ENCODE measurements around the gene CDK5. TPM values are rescaled to one million over a fixed set of nuclear protein-coding genes. Genes with fewer than 3 reads are reported as not detected.

Gene CDK5
- total and polyA plus RNA-seq, 2 donors (not counting 1 experiment from before 2014, with no cell fraction given): 8.2 to 8.4 TPM

DNA sequence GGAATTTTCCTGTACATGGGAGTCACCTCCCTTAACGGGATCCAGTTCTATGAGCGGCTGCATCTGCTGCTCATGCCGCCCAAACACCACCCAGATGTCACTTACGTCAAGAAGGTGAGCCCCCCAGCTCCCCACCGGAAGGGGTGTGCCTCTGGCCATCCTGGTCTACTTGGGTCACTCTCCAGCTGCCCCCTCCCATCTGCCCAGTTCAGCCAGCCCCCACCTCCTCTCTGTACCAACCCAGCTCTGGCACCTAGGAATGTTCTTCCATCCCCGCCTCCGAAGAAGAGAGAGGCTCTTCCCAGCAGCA is 17.9 kb upstream of the CDK5 start:
- Mint-ChIP-seq H3K4me3 (no peak overlapping the region), H3K9me3 (ENCODE audit: insufficient read depth) (no peaks in the 10 kb centered on the region), H3K27me3 (no peaks in the 10 kb centered on the region), H3K27ac (no peak overlapping the region), H3K4me1 (peaks cover 19% of the 10 kb centered on the region)
- CTCF ChIA-PET: no interaction called here
- intact Hi-C loops (cut with micrococcal nuclease): no loop called here
- no peak overlapping the region for H3K4me3 ChIP-seq (ENCODE audit: control extremely low read depth in 1 of 5, extremely low read depth in 1 of 5, insufficient read depth in 1 of 5, low read depth in 2 of 5, low read length in 4 of 5)
- DNase-seq: no peak
- no peak overlapping the region for H2AFZ ChIP-seq (ENCODE audit: insufficient read depth, low read depth, low read length, poor library complexity, severe bottlenecking)
- H3K27me3 ChIP-seq (replicated peaks in 1 of 4; ENCODE audit: control extremely low read depth in 1 of 4, control insufficient read depth in 3 of 4, insufficient read depth in 4 of 4, low read length in 3 of 4): no peaks in the 10 kb centered on the region
- TF ChIP-seq EZH2 (IDR thresholded peaks at IDR 0.05; ENCODE audit: borderline replicate concordance, insufficient read depth, low read depth, low read length, poor library complexity, severe bottlenecking): no peak
- TF ChIP-seq, protein P1, sequence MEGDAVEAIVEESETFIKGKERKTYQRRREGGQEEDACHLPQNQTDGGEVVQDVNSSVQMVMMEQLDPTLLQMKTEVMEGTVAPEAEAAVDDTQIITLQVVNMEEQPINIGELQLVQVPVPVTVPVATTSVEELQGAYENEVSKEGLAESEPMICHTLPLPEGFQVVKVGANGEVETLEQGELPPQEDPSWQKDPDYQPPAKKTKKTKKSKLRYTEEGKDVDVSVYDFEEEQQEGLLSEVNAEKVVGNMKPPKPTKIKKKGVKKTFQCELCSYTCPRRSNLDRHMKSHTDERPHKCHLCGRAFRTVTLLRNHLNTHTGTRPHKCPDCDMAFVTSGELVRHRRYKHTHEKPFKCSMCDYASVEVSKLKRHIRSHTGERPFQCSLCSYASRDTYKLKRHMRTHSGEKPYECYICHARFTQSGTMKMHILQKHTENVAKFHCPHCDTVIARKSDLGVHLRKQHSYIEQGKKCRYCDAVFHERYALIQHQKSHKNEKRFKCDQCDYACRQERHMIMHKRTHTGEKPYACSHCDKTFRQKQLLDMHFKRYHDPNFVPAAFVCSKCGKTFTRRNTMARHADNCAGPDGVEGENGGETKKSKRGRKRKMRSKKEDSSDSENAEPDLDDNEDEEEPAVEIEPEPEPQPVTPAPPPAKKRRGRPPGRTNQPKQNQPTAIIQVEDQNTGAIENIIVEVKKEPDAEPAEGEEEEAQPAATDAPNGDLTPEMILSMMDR (IDR thresholded peaks at IDR 0.05): no peak
- H3K9ac ChIP-seq (ENCODE audit: low read length): no peak overlapping the region
- H3K4me2 ChIP-seq (replicated peaks; ENCODE audit: low read depth, low read length, poor library complexity, severe bottlenecking): no peak overlapping the region
- H3K27ac ChIP-seq (ENCODE audit: low read length in 2 of 2): no peak overlapping the region
- POLR2A ChIA-PET: no interaction called here
- peaks cover 9 to 19% of the 10 kb centered on the region in 2 donors for H3K4me1 ChIP-seq (ENCODE audit: control insufficient read depth in 2 of 2, insufficient read depth in 2 of 2, low read length in 2 of 2)
- peaks cover 0 to 23% of the 10 kb centered on the region in 2 experiments for H3K36me3 ChIP-seq (replicated peaks in 1 of 2; ENCODE audit: control extremely low read depth in 1 of 2, control insufficient read depth in 1 of 2, extremely low read depth in 1 of 2, insufficient read depth in 2 of 2, low read length in 1 of 2)
- H3K9me3 ChIP-seq (ENCODE audit: control extremely low read depth in 1 of 3, control insufficient read depth in 2 of 3, insufficient read depth in 1 of 3, low read length in 2 of 3): no peaks in the 10 kb centered on the region
- over 99% methylated on average over 7 of the region's 7 CpGs for WGBS (ENCODE audit: insufficient coverage)
- peaks cover 14% of the 10 kb centered on the region for H3K79me2 ChIP-seq (ENCODE audit: control insufficient read depth, insufficient read depth, low read length)
- H4K20me1 ChIP-seq (ENCODE audit: control insufficient read depth, insufficient read depth, low read length, poor library complexity, severe bottlenecking): peaks cover 8% of the 10 kb centered on the region
- ATAC-seq (ENCODE audit: low read depth): no peak

DNA sequence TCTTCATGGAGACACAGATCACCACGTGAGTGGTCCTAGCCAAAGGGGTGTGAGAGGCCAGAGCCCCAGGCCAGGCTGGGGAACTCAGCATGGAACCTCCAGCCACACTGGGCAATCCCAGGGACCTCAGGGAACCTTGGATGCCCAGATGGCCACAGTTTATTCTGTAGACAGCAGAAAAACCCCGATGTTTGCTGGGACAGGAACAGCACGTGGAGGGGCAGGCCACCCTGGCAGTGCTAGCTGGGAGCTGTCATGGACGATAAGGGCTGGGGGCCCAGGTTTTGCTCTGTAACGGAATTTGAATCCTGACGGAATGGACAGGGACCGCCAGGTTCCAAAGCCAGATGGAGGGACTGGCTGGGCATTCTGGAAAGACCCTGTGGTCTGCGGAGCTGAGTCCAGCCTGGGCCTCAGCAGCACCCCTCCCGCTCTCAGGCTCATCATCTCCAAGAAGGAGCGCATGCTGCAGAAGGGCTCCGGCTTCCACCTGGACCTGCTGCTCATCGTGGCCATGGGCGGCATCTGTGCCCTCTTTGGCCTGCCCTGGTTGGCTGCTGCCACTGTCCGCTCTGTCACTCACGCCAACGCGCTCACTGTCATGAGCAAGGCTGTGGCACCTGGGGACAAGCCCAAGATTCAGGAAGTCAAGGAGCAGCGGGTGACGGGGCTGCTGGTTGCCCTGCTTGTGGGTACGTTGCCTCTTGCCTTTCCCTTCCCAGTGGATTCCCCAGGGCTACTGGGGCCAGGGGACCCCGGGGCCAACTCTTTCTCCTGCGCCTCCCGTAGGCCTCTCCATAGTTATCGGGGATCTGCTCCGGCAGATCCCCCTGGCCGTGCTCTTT is 17.3 kb upstream of the CDK5 start:
- WGBS (ENCODE audit: insufficient coverage): 97% methylated on average over 26 of the region's 26 CpGs
- no peaks in the 10 kb centered on the region for H3K9me3 Mint-ChIP-seq (ENCODE audit: insufficient read depth)
- Histone ChIP-seq H3K4me1 (ENCODE audit: control insufficient read depth in 2 of 2, insufficient read depth in 2 of 2, low read length in 2 of 2) (peaks cover 9 to 17% of the 10 kb centered on the region in 2 donors), H3K9ac (ENCODE audit: low read length) (no peak overlapping the region), H3K79me2 (ENCODE audit: control insufficient read depth, insufficient read depth, low read length) (peaks cover 9% of the 10 kb centered on the region), H2AFZ (ENCODE audit: insufficient read depth, low read depth, low read length, poor library complexity, severe bottlenecking) (no peak overlapping the region), H4K20me1 (ENCODE audit: control insufficient read depth, insufficient read depth, low read length, poor library complexity, severe bottlenecking) (peaks cover 7% of the 10 kb centered on the region), H3K4me3 (ENCODE audit: control extremely low read depth in 1 of 5, extremely low read depth in 1 of 5, insufficient read depth in 1 of 5, low read depth in 2 of 5, low read length in 4 of 5) (no peak overlapping the region), H3K27ac (ENCODE audit: low read length in 2 of 2) (no peak overlapping the region), H3K36me3 (replicated peaks in 1 of 2; ENCODE audit: control extremely low read depth in 1 of 2, control insufficient read depth in 1 of 2, extremely low read depth in 1 of 2, insufficient read depth in 2 of 2, low read length in 1 of 2) (peaks cover 0 to 29% of the 10 kb centered on the region in 2 experiments), H3K4me2 (replicated peaks; ENCODE audit: low read depth, low read length, poor library complexity, severe bottlenecking) (no peak overlapping the region), H3K9me3 (ENCODE audit: control extremely low read depth in 1 of 3, control insufficient read depth in 2 of 3, insufficient read depth in 1 of 3, low read length in 2 of 3) (no peaks in the 10 kb centered on the region), H3K27me3 (replicated peaks in 1 of 4; ENCODE audit: control extremely low read depth in 1 of 4, control insufficient read depth in 3 of 4, insufficient read depth in 4 of 4, low read length in 3 of 4) (no peaks in the 10 kb centered on the region)
- no peak overlapping the region for H3K27ac Mint-ChIP-seq
- ChIA-PET POLR2A (no interaction called here), CTCF (no interaction called here)
- TF ChIP-seq, protein P1 (IDR thresholded peaks at IDR 0.05): no peak
- no peak for TF ChIP-seq EZH2 (IDR thresholded peaks at IDR 0.05; ENCODE audit: borderline replicate concordance, insufficient read depth, low read depth, low read length, poor library complexity, severe bottlenecking)
- no peak overlapping the region for H3K4me3 Mint-ChIP-seq
- H3K27me3 Mint-ChIP-seq: no peaks in the 10 kb centered on the region
- intact Hi-C loops (cut with micrococcal nuclease): no loop called here
- ATAC-seq (ENCODE audit: low read depth) (no peak), DNase-seq (no peak)
- peaks cover 16% of the 10 kb centered on the region for H3K4me1 Mint-ChIP-seq
